ENCODE data around the gene SLX4.

GRCh38 chr16:3576211-3576610 lies 35.2 kb downstream of the SLX4 start:
- TF ChIP-seq RARB (CRISPR knock-in tag; IDR thresholded peaks at IDR 0.05) (no peak), CSRNP3 (CRISPR knock-in tag; IDR thresholded peaks at IDR 0.05) (no peak), TOX (CRISPR knock-in tag; IDR thresholded peaks at IDR 0.05; ENCODE audit: borderline replicate concordance) (no peak), ZFP30 (CRISPR knock-in tag; IDR thresholded peaks at IDR 0.05) (no peak), ZFP3 (CRISPR knock-in tag; IDR thresholded peaks at IDR 0.05) (no peak), TSHZ2 (CRISPR knock-in tag; IDR thresholded peaks at IDR 0.05) (no peak)
